Stimulated activated CD8-positive, alpha-beta memory T cell treated with anti-CD3 and anti-CD28 coated beads, Interleukin-15, amount 100 ng/mL, for 48 hours (primary cell): Measurements from ENCODE around the gene ZNF276.
"Not testable (repeated sequence)": the region's sequence is repeated elsewhere in the genome, so short reads cannot be mapped to it uniquely, and the experiment has no call there.

Experiments
- DNase-seq, 2 donors: peaks; one replicate each; pipeline ENCODE4 v3.0.0-alpha.2; 2020; ENCODE audit warnings: low read depth in 2 of 2

The ZNF276 gene

DNA sequence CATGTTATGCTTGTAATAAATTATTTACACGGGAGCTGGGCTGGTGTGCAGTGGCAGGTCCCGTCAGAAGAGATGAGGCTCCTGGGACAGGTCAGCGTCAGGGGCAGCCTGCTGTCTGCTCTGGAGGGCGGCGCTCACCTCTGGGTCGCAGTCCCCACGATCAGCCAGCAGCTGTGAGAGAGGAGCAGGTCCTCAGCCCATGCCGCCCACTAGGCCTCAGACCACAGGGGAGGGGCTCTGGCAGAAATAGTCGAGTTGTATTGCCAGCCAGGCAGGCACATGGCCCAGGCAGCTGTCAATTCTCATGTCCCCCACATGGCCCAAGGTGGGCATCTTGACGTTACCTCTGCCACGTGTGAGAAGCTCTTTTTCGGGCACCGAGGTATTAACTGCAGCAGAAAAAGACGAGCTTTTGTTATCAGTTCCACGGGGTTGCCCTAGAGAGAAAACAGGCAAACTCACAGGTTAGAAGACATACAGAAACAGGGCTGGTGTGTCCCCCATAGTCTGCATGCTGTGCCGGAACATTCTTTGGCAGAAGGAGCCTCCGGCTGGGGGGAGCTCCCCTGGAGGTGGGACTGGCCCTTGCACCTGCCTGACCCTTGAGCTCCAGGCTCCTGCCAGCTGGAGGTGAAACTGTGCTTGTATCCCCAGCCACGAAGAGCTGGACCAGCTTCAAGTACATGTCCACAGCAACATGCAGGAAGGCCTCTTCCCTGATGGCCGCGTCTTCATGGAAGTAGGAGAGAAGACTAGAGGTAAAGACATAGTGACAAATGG lies 17.4 kb downstream of the ZNF276 start:
- no peak for DNase-seq

DNA sequence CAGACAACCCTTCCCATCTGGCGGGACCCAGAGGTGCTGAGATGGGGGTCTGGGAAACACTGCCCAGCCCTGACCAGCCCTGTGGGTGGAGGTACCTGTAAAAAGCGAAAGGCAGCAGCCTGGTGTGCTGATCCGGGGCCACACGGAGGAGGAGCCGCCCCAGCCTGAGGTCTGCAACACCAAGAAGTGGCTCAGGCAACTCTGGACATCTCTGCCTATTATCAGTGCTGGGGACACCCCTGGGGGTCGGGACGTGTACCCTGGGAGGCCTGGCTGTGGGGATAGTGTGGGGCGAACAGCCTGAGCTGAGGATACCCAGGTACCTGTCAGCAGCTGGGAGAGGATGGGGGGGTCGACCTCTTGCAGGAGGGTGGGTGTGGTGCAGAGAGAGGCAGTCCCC lies 18.0 kb downstream of the ZNF276 start:
- DNase-seq = no peak

DNA sequence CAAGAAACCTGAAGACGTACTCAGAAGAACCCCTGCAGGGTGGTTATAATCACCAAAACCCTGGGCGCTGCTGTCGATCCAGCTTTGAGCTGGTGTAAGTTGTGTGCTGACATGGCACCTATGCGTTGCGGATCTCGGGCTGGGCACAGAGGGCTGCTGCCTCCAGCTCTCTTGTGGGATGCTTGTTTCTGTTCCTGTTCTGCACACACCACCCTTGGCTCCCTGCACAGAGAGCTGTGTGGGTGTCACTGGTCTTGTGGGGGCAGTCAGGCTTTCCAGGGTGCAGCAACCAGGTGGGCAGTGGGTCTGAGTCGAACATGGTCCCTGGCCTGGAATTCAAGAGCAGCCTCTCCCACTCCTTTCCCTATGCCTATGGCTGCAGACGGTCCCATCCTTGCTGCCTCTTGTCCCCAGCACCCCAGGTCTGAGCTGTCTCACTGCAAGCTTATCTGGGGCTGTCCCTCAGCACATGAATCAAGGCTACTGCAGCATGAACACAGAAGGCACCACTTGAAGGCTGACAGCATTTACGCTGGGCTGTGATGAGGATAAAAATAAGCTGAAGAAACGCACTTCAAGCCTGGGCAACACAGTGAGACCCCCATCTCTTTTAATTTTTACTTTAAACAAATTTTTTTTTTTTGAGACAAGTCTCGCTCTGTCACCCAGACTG lies 20.1 kb downstream of the ZNF276 start:
- no peak for DNase-seq

DNA sequence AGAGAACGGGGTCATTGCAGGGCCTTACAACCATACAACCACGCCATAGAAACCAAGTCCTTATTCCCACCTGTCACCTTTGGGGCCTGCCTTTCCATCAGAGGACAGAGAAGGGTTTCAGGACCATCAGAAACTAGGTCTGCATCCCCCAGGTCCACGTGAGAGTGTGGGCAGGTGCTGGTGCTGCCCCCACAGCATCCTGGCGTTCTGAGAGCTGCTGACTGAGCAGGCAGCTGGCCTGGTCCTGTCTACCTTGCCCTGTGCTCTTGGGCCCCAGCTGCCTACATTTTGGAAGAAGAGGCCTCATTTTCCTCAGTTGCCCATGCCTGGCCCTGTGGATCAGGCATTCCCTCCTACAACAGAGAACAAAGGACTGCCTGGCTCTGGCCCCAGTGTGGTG lies 21.6 kb downstream of the ZNF276 start:
- no peak for DNase-seq

DNA sequence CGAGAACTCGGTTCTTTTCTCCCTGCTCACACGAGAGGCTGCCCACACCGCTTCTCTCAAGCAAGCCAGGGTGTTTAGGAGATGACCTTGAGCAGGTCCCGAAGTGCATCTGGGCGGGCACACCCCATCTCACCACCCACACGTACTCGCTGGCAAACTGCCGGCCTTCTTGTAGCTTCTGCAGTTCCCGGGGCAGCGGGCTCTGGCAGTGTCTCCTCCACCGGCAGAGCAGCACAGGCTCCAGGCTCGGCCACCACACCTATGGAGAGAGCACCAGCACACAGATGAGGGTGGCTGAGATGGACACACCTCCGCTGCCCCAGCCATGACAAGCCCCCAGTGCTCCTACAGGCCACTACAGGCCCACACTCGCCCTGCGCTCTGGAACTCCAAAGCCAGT lies 23.5 kb downstream of the ZNF276 start:
- no peak for DNase-seq

DNA sequence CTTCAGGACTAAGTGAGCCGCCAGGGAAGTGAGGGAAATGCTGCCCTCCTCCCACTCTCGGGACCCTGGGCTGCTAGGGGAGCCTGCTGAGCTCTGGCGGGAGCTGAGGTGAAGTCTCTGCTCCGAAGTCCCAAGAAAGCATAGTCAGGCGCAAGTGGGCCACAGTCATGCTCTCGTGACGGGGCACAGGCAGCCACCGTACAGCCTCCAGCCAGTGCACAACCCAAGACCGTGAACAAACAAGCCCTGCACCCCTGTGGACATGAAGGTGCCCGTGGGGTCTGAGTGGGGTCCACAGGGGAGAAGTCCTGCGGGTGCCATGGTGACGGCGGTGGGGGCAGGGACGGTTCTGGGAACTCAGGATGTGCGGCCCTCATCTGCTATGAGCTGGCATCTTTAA lies 24.7 kb downstream of the ZNF276 start:
- no peak for DNase-seq

DNA sequence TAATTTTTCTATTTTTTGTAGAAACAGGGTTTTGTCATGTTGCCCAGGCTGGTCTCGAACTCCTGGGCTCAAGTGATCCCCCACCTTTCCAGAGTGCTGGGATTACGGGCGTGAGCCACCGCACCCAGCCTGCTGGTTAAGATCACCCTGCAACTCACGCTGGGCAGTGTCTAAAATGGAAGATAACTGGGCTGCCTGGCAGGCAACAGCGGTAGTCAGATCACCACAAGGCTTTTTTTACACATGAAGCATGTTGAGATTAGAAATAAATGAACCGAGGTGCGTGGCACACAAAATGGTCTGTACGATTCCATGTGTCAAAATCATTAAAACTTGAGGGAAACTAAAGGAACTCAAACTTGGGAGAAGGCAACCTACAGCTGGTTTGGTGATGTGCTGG lies 26.7 kb downstream of the ZNF276 start:
- DNase-seq = no peak

DNA sequence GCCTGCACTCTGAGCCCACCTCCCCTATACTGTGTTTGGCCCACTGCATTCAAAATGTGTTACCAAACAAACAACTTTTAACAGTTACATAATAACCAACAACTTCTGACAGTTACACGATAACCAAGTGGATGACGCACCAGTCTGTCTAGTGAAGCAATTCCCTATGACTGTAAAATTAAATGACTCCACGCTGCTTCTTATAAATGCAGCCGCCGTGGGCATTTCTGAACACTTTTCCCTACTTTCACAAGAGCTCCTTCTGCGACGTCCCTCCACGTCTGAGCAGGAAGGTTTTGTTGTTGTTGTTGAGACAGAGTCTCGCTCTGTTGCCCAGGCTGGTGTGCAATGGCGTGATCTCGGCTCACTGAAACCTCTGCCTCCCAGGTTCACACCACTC lies 27.6 kb downstream of the ZNF276 start:
- DNase-seq = no peak

DNA sequence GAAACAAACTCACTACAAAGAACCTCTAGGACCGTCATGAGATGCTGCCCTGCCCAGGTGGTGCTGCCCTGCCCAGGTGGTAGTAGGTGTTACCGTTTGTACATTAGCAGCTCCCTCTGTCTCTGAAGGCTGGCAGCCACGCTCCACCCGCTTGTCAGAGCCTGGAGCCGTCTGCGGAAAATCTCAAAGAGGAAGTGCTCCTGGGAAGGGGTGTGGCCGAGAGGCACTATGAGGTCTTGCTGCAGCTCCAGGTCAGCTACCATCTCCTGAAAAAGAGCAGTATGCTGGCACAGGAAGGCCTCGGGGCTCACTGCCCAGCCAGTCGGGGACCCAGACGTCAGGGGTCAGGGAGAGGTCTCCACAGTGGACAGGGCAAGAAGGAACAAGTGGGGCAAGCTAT lies 28.3 kb downstream of the ZNF276 start:
- no peak for DNase-seq

DNA sequence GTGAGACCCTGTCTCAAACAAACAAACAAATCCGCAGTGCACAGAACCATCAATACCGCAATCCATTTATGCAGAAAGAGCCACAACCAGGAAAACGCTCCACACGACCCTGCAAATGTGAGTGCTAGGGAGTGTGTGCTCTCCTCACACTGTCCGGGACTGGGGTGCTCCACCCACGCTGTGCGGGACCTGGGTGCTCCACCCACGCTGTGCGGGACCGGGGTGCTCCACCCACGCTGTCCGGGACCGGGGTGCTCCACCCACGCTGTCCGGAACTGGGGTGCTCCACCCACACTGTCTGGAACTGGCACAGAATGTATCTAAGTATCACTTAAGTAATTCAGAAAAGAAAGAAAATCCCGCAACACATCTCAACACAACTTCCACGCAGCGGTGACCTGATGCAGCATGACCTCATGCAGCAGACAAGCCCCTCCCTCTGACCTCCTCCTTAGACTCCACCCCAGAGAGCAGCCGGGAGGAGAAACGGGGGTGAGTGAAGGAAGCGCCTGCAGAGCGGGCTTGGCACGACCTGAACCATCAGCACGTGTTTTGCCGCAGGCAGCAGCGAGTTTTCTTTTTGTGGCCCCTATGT lies 38.5 kb downstream of the ZNF276 start:
- DNase-seq = no peak

DNA sequence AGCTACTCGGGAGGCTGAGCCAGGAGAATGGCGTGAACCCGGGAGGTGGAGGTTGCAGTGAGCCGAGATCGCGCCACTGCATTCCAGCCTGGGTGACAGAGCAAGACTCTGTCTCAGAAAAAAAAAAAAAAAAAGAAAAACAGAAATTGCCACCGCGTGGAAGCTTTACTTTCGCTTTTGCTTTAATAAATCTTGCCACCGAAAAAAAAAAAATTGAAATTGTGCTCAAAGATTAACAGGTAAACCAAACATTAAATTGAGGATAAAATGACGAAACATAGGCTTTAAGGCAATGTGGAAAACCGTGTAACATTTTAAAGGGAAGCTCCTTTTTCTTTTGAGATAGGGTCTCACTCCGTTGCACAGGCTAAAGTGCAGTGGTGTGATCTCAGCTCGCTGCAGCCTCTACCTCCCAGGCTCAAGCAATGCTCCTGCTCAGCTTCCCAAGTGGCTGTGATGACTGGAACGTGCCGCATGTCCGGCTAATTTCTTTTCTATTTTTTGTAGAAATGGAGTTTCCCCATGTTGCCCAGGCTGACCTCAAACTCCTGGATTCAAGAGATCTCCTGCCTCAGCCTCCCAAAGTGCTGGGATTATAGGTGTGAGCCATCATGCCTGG lies 40.1 kb downstream of the ZNF276 start:
- DNase-seq = no peak

DNA sequence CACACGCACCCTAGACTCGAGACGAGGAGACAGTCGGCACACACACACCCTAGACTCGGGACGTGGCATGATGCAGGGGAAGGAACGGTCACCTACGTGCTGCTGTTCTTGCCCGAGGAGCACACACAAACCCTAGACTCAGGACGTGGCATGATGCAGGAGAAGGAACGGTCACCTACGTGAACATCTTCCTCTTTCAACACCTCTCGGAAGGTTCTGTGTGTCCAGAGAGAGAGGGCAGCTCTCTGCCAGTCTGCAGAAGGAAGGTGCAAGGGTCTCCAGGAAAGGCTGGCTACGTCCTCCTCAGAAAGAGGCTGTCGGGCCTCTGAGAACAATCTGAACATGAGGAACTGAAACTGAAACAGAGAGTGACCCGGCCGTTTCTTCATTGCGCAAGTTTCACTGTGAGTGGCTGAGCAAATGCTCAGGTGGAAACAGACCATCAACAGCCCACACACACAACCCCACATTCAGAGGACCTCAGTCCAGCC lies 43.4 kb downstream of the ZNF276 start:
- peak; percentile 36 to 43 for DNase-seq

DNA sequence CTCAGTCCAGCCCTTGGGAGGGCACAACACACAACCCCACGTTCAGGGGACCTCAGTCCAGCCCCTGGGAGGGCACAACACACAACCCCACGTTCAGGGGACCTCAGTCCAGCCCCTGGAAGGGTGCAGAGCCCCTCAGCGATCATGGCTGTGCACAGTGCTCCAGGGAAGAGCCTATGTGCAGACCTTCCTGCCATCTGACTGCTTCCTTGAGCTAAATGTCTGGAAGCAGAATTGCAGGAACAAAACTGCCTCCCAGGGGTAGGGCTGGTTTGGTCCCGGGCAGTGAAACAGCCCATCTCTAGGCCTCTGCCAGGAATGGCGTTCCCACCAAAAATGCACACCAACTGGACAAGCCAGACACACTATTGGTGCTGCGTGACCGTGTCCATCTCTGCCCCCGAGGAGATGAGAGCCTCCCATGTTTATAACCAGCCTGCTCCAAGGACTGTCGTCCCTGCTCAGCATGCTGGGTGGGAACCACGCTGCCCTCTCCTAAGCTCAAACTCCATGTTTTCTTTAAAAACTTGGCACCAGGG lies 44.0 kb downstream of the ZNF276 start:
- DNase-seq = no peak

DNA sequence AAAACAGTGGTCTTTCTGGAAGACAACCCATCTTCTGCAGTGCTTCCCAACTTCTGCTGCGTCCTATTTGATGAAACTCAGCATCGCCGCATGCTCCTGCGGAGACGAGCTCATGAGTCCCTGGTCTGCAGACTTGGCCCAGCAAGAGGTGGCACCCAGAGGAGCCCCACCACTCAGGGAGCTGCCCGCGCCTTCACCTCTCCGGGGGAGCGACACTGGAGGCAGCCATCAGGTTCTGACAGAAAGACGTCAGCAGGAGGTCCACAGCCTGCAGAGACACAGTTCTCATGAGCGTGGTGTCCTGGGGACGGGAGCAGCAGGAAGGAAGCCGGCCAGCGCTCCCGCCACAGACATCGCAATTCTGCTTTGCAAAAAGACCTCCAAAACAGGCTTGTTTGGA lies 49.0 kb downstream of the ZNF276 start:
- DNase-seq = no peak

DNA sequence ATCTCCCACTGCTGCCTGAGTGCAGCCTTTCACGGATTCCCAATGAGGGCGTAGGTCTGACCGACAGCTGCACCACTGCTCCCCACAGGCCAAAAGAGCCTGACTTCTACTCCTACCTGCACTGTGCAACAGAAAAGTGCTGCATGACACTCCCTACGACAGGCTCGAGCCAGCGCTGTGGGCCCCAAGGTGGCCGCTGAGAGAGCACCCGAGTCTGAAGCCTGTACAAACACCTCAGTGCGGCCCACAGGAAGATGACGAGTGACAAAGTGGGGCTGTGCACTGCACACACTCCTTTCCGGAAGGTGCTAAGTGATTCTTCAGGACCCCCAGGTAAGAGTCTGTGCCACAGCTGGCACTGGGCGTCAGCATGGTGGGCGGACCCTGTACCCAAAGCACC lies 53.9 kb downstream of the ZNF276 start:
- no peak for DNase-seq

DNA sequence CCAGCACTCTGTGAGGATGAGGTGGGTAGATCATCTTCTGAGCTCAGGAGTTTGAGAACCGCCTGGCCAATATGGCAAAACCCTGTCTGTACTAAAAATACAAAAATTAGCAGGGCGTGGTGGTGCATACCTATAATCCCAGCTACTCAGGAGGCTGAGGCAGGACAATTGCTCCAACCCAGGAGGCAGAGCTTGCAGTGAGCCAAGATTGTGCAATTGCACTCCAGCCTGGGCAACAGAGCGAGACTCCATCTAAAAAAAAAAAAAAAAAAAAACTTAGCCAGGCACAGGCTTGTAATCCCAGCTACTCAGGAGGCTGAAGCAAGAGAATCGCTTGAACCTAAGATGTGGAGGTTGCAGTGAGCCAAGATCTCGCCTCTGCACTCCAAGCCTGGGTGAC lies 56.9 kb downstream of the ZNF276 start:
- not testable (repeated sequence) for DNase-seq

DNA sequence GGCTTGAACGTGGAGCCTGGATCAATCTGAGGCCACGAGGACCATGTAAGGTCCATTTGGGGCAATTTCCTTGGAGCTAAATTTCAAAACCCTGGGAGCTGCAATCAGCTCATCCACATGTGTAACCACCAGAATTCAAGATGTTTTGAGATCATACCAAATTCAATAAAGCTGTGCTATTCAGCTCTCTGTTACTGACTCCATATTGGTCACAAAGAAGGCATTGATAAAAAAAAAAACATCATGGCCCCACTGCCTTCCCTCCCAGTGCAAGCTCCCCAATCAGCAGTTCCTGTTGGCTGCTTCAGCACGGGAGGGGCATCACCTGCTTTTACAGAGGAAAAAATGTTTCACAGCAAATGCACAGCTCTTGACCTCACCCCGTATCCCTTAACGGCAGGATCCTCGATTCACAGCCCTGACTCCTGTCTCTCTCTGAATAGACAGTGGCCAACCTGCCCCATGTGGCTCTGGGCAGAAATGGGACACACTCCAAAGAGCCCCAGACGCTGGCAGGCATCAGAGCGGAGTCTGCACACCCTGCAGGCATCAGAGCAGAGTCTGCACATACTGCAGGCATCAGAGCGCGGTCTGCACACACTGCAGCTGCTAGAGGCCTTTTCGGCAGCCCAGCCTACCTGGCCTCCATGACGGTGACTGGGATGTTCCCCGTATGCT lies 58.0 kb downstream of the ZNF276 start:
- no peak for DNase-seq

DNA sequence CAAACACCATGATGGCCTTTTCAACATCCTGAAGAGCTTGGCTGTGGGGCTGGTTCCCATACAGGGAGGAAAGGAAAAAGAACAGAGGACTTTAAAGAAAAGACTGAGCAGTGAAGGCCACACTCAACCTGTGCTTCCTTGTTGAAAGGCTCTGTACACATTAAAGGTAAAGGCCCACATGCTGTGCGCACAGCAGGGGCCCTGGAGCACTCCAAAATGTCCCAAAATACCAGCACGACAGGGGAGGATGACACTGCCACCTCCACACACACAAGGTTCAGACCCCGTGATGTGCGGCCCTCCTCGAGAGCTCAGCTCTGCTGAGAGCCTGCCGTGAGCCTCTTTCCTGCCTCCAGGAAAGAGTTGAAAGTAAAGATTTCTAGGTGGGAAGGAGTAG lies 58.6 kb downstream of the ZNF276 start:
- no peak for DNase-seq

DNA sequence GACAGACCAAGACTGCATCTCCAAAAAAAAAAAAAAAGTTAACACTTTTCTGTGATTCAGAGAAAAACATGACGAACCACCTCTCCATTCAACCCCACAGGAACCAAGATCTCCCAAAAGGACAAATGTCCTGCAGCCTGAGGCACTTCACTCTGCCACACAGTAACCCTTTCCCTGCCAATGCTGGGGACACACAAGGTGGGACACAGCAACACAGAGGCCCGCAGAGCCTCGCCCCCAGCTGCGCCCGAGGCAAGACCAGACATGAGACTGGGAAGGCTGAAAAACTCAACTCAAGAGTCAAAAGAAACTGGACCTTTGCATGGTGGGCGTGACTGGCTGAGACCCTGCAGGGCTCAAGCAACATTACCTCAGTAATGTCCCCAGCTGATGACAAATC lies 61.2 kb downstream of the ZNF276 start:
- DNase-seq = no peak

DNA sequence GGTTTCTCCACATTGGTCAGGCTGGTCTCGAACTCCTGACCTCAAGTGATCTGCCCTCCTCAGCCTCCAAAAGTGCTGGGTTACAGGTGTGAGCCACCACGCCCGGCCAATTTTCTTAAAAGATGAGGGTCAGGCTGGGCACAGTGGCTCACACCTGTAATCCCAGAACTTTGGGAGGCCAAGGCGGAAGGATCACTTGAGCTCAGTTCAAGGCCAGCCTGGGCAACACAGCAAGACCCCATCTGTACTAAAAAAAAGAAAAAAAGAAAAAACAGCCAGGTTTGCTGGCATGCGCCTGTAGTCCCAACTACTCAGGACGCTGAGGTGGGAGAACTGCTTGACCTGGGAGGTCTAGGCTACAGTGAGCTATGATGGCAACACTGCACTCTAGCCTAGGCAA lies 62.6 kb downstream of the ZNF276 start:
- DNase-seq = not testable (repeated sequence)

DNA sequence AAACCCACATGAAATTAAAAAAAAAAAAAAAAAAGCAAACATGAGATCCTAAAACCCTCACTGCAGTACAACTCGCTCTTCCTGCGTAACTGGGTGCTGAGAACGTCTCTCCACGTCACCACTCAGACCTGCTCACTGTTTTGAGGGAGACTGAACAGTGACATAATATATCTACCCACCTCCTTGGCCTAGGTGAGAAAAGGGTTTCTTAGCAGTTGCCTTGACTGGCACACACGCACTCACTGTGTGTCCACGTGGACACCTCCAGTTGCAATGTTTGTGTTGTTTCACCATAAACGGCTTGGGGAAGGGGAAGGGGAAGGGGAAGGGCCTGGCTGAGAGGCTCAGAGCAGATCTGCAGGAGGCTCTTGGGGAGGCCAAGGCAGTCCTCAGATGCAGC lies 63.1 kb downstream of the ZNF276 start:
- no peak for DNase-seq
